GM10248 (cell line): ENCODE data around the gene GAST.
A peak's percentile ranks its signal among the peaks of the same experiment; 100 is the strongest.
"Not testable (repeated sequence)": the region's sequence is repeated elsewhere in the genome, so short reads cannot be mapped to it uniquely, and the experiment has no call there.

ENCODE experiments used
- CTCF ChIA-PET: fragments of 300-600 bp; sonication (Branson Sonifier 250); formaldehyde crosslinking; extraction: SDS; loops from one replicate; lab custom pipeline; 2021; ENCODE audit warnings: antibody characterized with exemption; lab: Yijun Ruan, JAX
- POLR2A ChIA-PET: fragments of 350-650 bp; sonication (Branson Sonifier 250); formaldehyde crosslinking; extraction: SDS; loops from one replicate; lab custom pipeline; 2020; ENCODE audit warnings: antibody characterized with exemption; lab: Yijun Ruan, JAX
- DNase-seq: peaks from one replicate; pipeline ENCODE4 v3.0.0; 2012; ENCODE audit errors: extremely low spot score
- TF ChIP-seq, protein P1 (sequence below): IDR thresholded peaks from 2 replicates; pipeline ENCODE4 v1.5.1; 2012; ENCODE audit warnings: mild to moderate bottlenecking, low read depth; ENCODE audit errors: extremely low read depth, missing control alignments, control extremely low read depth

GAST gene

DNA sequence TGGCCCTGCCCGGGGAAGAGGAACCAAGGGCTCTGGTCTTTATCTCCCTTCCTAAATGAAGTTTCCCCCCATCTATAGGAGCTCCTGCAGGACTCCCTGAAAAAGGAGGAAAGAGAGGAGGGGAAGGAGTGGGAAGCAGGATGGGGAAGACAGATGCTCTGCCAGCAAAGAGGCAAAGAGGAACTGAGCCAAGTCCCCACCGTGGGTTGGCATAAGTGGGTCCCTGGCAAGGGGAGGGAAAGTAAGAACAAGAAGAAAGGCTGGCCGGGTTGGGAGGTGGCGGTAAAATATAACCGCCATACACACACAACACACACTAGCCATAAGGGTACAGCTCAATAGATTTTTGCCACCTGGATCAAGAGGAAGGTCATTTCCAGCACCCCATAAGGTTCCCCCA, 29.5 kb upstream of the GAST start:
- ChIA-PET CTCF (interaction anchor here (5.4 to 8.6 kb wide), 3 partner anchors 9 to 20 kb away, joined by 42 to 118 read pairs (median 118); partner anchors contain the start of gene EIF1), POLR2A (no interaction called here)
- no peak for DNase-seq
- TF ChIP-seq, protein P1, sequence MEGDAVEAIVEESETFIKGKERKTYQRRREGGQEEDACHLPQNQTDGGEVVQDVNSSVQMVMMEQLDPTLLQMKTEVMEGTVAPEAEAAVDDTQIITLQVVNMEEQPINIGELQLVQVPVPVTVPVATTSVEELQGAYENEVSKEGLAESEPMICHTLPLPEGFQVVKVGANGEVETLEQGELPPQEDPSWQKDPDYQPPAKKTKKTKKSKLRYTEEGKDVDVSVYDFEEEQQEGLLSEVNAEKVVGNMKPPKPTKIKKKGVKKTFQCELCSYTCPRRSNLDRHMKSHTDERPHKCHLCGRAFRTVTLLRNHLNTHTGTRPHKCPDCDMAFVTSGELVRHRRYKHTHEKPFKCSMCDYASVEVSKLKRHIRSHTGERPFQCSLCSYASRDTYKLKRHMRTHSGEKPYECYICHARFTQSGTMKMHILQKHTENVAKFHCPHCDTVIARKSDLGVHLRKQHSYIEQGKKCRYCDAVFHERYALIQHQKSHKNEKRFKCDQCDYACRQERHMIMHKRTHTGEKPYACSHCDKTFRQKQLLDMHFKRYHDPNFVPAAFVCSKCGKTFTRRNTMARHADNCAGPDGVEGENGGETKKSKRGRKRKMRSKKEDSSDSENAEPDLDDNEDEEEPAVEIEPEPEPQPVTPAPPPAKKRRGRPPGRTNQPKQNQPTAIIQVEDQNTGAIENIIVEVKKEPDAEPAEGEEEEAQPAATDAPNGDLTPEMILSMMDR: no peak

GRCh38 chr17:41683441-41684007, 28.6 kb upstream of the GAST start:
- ChIA-PET CTCF (interaction anchor here (7.2 to 8.6 kb wide), 2 partner anchors 9 to 15 kb away, joined by 118 read pairs; partner anchors contain the start of gene EIF1), POLR2A (no interaction called here)
- no peak for DNase-seq
- TF ChIP-seq, protein P1: no peak

DNA sequence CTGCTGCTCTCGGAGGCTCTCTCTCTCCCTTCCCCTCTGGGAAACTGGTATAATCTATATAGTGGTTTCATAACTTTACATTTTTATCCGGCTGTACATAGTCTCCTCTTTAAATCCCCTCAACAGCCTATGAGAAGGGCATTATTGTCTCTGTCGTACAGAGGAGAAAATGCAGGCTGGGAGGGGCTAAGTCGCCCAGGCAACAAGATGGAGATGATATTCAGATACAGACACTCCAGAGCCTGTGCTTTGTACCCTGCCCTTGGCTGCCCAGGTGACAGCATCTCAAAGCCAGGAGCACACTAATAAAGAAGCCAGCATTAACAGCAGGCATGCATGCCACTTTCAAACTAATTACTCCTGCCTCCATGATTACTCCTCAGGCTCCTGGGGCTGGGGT, 28.1 kb upstream of the GAST start:
- CTCF ChIA-PET: interaction anchor here (1.2 to 2.5 kb wide), 3 partner anchors 12 to 36 kb away, joined by 3 to 11 read pairs (median 9); no protein-coding TSS in a partner anchor
- TF ChIP-seq, protein P1: no peak
- DNase-seq: no peak
- POLR2A ChIA-PET: interaction anchor here (0.6 kb wide), 1 partner anchor 19 kb away, joined by 3 read pairs; no protein-coding TSS in a partner anchor

GRCh38 chr17:41685753-41686152, 26.4 kb upstream of the GAST start:
- CTCF ChIA-PET: interaction anchor here (0.7 to 2.5 kb wide), 4 partner anchors 8 to 23 kb away, joined by 3 to 11 read pairs (median 6); no protein-coding TSS in a partner anchor
- DNase-seq, POLR2A ChIA-PET: not testable (repeated sequence)

DNA sequence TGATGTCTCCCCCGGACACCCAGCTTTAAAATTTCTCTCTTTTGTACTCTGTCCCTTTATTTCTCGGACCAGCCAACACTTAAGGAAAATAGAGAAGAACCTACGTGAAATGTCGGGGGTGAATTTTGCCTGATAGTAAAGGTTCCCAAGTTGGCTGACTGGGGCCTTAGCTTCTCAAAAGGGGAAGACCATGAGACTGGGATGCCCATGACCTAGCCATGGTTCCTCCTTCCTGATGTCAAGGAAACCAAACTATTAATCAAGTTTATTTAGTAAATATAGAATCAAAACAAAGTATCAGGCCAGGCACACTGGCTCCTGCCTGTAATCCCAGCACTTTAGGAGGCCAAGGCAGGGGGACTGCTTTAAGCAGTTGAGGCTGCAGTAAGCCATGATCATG, 25.9 kb upstream of the GAST start:
- ChIA-PET POLR2A (no interaction called here), CTCF (interaction anchor here (0.7 to 2.5 kb wide), 3 partner anchors 9 to 23 kb away, joined by 3 to 9 read pairs (median 4); no protein-coding TSS in a partner anchor)
- TF ChIP-seq, protein P1: no peak
- DNase-seq: no peak

DNA sequence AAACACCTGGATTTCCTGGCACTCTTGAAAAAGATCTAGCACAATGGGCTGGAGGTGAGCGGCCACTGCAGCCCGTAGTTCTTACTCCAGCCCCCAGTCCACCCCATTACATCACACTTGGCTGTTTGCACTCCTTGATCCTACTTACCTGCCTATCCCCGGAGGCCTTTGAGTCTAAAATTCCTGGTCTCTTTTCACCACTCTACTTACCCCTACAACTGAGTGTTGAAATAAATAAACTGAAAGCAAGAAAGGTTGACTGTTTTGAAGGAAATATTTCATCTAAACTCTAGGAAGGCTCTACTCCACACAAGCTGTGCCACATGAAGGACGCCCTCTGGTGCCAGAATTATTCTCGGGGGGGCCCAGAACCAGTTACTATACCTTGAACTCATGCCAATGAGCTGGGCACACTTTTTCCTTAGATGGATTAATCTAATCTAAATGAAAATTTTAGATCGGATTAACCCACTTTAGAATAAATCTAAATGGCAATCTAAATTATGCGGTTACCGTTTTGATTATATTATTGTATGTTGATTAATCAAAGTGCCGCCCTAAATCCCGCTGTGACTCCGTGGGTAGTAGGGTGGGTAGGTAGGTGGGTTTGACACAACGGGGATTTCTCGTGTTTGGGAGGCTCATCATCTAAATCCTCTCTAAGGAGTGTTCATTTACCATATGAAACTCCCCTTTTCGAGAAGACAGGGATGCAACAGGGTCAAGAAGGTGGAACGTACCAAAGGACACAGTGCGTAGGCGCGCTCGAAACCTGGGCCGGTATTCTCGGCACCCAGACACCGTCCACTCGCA, 24.1 kb upstream of the GAST start:
- POLR2A ChIA-PET: interaction anchor here (0.5 to 5.8 kb wide), 13 partner anchors 9 to 1758 kb away, joined by 3 to 134 read pairs (median 4); partner anchors contain the start of genes DNAJC7 and JUP
- CTCF ChIA-PET: interaction anchor here (1.7 to 9.3 kb wide), 5 partner anchors 8 to 332 kb away, joined by 4 to 118 read pairs (median 32); partner anchors contain the start of gene NKIRAS2
- DNase-seq: no peak
- TF ChIP-seq, protein P1: peak; percentile 39
